NCI-H1417 treated with DMSO at 0.1 percent for 48 hours (cell line): Measurements from ENCODE around the gene HIVEP3.

ENCODE experiments used
- DNase-seq: peaks from one replicate; lab custom pipeline; 2025; lab: John Stamatoyannopoulos, UW

HIVEP3 gene

DNA sequence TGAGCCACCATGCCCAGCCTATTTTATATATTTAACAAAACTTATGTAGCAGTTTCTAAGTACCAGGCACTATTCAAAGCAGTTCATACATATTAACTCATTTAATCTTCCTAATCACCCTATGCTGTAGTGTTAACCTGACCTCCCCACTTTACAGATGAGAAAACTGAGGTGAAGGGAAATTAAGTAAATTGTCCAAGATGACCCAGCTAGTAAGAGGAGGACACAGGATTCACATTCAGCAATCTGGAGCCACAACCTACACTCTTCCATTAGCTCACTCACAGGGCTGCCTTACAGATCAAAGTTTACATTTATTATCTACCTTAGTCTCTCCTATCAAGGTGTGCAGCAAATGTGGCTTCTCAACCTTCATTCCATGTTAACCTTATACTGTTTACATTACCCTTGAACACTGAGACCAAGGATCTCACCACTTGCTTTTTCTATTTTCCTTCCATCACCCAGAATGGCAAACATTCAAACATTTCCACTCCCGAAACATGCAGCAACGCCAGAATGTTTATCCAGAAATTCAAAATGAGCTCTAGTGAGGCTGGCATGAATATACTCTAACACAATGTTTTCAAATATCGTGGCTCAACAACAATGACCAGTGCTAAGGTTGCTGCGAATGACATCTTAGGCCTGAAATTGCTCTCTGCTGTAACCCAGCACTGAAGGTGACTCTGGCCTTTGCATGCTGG lies 24.5 kb downstream of the HIVEP3 start:
- DNase-seq, result no peak

DNA sequence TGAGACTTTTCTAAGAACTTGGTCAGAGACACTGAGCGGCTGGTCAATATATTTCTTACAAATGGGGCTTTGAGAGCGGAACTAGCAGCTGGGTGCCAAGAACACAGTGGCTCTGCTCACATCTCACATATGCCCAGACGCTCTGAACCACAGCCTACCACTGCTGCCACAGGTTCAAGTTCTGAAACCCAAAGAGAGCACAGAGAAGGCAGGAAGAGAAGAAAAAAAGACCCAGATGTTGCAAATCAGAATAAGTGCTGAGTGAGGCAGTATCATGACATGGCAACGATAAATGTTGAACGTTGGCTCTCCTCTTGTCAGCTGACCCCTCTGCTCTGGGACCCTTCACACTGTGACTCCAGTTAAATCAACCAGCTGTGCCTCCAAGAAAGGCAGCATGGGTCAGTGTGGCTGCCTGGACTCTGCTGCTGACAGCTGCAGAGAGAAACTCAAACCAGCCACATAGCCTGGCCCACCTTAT lies 26.4 kb downstream of the HIVEP3 start:
- no peak for DNase-seq

DNA sequence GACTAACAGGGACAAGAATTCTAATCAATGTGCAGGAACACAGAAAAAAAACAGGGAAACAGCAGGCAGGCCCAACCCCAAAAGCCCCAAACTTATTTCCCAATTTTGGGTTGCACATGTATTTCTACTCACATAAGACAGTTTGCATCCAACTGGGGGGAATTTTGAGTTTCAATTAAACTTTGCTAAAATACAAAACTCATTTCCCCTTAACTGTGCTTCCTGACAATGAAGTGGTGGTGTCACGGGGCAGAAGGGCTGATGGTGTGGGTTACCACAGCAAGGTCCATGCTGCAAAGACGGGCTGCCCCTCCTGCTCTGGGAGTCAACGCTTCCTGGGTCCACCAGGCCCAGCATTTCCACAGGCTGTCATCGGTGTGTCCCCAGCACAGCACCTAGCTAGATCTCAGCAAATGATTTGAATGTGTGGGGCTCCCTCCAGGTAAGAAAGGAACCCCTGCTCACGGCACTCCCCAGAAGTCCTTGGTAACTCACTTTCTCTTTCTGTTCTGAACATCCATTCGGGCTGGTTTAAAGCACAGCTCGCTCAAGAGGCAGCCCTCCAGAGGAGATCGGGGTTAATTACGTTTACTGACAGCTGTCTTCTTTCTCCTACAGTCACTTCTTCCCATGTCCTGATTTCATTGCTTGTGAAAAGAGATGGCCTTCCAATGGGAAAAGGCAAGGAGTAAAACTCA lies 27.4 kb downstream of the HIVEP3 start:
- DNase-seq, result no peak

DNA sequence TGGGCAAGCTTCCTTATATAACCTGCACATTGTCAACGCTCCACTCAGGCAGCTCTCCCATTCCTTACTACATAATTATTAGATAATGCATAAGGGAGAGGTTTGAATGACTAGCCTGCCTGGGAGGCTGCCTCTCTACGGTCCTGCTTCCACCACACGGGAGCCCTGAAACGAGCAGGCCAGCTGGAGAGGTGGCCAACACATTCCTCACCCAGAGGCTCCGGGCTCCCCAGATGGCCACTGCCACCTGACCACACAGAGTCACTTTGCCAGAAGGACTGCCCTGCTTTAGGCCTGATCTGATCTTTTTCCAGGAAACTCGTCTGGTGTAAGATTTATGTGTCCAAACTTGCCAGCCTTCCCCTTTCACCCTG lies 27.9 kb downstream of the HIVEP3 start:
- no peak for DNase-seq

DNA sequence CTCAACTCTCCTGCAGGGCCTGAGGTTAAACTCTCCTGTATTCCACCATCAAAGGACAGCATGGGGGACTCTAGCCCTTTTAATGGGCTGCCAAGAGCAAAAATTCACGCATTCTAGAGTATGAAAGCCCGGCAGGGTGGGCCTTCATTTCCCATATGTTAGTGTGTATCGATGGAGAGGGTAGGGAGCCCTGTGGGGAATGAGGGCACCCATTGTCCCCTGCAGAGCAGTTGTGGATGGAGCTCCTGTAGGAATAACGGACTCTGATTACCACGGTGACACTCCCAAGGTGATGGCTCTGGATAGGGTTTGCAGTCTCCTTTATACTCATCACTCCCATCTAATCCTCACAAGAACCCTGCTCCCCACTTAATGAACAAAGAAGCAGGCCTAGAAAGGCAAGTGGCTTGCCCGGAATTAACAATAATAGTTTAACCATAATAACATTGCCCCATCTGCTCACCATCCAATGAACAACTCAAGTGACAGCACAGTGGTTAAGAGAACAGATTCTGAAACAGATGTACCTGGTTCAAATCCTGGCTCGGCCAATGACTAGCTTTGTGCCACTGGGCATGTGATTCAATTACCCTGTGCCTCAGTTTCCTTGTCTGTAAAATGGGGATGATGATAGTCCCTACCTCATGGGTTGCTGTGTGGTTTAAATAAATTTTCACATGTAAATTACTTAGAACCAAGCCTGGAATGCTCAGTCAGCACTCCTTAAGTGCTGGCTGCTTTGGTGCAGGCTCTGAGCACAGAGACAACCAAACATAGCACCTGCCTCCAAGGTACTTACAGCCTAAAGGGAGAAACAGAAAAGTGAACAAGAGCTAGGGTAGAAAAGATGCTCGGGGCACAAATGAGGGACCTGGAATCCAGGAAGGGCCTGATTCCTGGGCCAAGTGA lies 29.0 kb downstream of the HIVEP3 start:
- DNase-seq, result no peak

DNA sequence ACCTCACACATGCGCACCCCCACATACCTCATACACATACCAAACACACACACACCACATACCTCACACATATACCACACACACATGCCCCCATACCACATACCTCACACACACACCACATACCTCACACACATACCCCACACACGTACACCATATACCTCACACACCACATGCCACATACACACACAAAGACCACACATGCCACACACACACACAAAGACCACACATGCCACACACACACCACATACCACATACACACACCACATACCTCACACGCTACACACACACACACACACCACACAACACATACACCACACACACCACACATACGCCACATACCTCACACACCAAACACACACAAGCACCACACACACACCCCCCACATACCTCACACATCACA lies 30.0 kb downstream of the HIVEP3 start:
- no peak for DNase-seq

DNA sequence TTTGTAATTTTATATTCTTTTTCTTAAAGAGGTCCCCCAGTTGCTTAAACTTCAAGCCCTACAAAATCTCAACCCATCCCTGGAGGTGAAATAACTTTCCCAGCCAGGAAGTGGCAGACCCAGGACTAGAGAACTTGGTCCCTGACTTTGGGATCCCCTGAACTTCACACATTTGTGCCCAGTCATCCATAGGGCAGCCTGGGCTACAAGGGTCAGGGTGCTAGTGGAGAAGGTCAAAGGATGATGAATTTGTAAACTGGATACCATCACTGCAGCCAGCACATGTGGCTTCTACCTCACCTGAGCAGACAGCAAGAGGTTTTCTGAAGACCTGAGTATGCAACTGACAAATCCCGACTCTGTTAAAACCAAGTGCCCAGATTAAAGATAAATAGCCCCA lies 31.4 kb downstream of the HIVEP3 start:
- DNase-seq, result no peak

DNA sequence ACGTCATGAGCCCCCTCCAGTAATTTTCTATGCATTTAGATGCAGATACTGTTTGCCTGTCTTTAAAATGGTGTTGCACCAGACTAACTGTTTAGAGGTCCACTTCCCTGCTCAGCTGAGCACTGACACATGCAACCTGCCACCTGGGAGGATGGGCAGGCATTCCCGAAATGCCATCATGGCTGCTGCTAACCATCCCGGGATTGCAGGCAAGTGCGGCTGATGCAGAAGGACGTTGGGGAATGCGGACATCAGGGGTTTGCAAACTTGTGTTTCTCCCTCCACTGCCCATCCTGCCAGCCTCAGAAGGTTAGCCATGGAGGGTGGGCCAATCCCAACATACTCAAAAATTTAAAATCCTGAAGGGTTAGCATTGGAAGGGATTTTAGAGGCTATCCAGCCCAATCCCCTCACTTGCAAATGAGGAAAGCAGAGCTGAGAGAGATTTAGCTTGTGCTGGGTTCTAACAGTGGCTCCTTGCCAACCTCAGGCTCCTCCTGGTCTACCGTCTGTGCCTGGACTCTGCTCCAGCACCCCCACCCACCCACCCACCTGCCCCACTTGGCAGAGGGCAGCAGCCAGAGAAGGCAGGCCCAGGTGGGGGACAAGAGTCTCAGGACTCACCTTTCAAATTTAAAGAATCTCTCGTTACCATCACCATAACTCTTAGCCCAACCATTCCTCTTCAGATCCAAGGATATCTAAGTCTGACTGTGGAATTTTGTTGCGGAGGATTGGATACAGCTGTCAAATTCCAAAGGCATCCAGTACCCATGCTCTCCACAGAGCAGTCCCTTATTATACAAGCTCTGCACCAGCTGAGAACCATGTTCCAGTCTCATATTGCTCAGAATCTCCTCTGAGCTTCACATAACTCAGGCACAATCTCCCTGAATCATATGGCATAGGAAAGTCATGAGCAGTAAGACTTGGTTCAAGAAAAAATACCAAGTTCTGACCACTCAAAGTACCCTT lies 34.2 kb downstream of the HIVEP3 start:
- DNase-seq, result no peak

DNA sequence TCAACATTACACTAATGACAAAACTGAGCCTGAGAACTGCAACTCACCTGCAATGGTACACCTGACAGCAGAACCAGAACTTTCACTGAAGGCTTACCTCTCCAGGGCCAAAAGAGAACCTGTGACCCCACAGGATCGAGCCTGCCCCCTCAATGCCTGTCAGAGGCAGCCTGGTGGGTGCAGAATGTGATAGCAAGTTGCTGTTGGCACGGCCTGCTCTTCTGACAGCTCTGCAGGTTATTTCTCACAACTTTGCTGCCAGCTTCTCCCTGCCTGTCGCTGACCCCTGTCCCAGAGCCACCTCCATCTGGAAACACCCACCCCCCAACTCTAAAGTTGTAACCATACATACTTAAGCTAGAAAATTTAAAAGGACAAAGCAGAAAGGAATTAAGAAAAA lies 35.2 kb downstream of the HIVEP3 start:
- DNase-seq, result no peak

DNA sequence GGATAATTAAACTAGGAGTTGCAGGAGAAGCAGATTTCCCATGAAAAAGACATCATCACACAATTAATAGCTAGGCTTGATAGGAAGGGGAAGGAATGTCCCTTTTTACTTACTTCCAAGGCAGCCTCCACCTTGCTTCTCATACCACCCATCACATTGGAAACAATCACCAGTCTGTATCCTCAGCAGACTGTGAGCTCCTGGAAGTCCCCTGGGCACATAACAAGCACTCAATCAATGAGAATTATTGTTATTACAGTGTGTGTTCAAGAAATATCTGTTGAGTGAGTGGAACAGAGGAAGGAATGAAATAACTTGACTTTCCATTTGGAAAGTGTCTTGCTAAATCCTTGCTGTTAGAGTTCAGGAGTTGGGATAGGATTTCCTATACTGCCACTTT lies 36.2 kb downstream of the HIVEP3 start:
- DNase-seq, result no peak

DNA sequence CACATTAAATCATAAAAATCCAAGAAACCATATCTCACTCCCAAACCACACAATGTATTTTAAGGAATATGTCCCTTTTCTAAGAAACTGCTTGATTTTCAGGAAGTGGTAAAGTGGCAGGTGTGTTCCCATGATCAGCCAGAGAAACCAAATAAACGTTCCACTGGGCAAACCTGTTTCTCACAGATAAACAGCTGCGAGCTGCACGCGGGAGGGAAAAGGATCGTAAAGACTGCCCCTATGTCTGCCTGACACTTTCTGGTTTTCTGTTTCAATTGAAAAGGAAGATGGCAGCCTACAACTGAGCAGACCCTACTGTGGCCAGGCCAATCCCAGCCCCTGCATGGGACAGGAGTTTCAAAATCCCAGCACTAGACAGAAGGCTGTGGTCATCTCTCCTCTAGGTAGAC lies 36.6 kb downstream of the HIVEP3 start:
- DNase-seq, result no peak

DNA sequence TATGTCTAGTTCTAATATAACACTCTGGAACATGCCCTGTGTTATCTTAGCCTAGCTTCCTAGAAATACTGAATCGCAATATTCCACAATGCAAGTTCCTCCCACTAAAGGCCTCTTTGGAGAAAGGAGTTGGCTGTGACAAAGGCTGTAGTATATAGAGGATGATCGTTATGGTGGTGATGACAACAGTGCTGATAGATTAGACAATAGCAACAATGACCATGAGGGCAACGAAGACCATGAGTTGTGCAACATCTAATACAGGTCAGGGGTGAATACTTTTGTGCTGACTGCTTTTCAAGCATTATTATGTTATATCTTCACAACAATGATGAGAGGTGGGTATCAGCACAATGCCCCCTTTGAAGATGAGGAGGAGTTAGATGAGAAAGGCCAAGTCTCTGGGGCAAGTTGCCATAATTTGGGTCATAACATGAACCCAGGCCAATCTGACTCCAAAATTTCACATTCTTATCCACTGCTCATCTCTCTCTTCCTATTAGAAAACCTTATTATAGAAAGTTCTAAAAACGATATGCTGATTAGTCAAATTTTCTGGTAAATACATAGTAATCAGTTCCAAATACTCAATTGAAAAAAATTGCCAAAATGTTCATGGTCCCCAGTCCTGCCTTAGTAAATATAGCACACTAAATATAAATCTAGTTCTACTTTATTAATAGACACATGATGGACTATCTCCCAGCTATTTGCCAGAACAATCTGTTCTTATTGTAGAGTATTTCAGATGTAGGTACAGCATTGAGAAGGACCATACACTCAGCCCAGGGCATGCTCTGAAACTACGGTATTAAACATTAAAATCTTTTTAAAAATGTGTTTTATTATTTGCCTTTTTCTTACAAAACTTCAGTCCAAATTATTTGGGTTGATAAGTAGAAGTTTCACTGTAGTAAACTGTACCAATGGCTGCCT lies 37.5 kb downstream of the HIVEP3 start:
- DNase-seq, result no peak

DNA sequence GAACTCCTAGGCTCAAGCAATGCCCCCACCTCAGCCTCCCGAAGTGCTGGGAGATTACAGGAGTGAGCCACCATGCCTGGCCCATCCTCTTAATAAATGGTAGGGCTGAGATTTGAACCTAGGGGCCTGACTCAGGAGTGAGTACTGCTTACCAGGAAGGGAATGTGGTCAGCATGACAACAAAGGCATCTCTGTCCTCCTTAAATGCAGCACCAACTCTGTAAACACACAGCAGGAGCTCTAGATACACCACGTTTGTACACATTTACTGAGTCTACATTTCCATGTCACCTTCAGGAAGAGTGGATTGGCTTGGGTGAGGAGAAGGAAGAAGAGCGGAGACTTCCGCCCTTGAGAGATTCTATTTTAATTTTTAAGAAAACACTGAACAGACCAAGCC lies 38.5 kb downstream of the HIVEP3 start:
- DNase-seq, result no peak

DNA sequence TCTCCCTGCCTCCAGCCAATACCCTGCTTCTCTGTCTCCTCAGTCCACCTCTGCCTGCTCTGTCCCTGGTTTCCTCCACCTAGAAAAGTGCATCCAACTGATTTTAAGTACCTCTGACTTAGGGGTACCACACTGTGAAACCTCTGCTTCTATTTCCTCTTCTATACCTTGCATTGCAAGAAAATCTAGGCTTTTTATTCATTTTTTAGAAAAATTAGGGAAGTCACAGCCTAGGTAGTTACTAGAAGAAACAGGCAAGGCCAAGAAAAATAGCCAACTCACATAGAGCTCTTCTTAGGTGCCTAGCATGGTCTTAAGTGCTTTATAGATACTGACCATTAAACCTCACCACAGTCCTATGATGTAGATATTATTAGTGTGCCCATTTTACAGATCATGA lies 39.1 kb downstream of the HIVEP3 start:
- no peak for DNase-seq

DNA sequence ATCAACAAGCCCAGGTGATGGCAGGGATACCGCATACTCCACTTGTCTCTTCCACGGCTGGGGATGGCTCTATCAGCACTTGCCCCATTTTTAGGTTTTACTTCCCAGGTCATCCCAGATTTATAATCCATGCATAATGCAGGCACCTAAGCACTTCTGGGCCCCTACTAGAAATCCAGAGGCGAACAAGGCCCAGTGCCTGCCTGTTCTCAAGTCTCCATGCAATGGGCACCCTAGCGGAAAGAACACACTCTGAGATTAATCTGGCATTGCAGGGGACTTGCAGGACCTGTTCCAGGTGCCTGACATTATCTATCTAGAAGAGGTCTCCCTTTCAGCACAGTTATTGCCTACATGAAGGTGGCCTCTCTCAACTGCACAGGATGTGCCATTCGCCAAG lies 39.8 kb downstream of the HIVEP3 start:
- no peak for DNase-seq

DNA sequence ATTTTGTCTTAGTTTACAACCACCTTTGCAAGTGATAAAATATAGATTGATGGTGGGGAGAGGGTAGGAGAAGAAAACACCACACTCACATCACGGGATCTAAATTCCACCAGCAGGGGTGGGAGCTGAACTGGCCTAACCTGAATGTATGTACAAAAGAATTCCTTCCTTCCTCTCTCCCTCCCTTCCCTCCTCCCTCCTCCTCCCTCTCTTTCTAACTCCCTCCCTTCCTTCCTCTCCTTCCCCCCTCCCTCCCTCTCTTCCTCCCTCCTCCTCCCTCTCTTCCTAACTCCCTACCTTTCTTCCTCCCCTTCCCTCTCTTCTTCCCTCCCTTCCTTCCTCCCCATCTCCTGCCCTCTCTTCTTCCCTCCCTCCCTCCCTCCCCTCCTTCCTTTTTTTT lies 40.2 kb downstream of the HIVEP3 start:
- no peak for DNase-seq

DNA sequence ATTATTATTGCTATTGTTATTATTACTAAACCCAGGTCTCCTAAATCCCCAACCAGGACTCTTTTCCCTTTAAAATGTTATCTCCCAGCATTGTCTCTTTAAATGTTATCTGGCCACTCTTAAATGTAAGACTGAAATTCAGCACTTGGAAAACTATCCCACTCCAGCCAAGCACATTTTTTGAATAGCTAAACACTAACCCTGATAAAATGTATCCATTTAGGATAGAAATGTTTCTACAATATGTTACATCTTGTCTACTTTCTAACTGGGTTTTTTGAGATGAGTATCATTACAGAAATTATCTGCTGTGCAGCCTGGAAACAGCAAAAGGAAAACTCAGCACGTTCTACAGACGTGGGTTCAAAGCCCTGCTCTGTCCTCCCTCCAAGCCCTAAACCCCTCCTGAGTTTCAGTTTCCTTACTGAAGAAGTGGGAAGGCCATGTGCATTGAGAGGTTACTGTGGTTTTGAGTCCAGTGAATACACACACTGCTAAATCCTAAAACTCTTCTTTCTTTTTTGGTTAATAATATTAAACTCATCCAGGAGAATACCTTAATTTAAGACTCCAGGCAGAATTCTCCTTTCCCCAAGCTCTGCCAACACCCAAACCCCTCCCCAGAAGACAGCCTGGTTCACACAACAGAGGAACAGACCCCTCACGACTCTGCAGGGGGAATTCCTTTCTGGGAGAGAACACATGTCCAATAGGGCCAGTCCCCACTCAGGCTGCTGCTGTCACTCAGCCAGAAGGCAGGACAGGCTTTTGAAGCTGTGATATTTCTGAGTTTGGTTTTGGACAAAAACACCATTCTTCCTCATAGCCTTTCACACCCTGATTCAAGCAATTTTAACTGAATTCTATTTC lies 41.9 kb downstream of the HIVEP3 start:
- DNase-seq, result no peak

DNA sequence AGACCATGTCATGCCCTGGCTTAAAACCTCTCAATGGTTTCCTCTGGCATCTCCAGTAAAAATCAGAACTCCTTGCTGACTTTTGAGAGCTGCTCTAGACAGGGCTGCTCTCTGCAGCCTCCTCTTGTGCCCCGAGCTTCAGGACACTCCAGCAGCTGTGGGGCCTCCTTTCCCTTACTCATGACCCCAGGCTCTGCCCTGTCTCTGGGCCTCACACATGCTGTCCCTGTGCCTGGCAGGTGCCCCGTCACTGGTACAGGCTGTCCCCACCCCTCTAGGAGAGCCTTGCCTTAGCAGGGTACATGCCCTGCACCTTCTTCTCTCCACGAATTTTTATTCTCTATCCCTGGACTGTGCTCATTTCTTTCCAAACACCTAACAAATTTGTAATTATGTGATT lies 43.2 kb downstream of the HIVEP3 start:
- DNase-seq, result no peak

DNA sequence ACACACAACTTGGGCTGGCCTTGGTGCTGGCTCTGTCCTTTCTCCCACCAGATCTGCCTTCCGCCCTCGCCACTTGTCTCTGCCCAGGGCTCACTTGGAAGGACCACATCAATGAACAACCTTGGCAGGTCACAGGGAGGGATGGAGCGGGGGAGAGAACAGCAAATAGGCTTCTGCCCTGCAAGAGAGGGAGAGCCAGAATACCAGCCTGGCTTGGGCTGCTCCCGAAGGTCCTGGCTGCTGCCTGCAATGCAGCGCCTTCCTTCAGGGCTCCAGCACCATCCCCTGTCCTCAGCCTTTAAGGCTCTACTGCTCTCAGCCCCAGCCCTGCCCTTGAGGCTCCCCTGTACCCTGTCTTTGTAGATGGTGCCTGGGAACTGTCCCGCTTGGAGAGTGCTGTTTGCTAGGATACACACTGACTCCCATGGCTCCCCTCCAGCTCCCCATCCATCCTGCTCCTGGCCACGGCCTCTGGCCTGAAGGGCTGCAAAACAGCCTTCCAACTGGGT lies 43.8 kb downstream of the HIVEP3 start:
- no peak for DNase-seq
